ENCODE data around the gene NPHP4.

DNA sequence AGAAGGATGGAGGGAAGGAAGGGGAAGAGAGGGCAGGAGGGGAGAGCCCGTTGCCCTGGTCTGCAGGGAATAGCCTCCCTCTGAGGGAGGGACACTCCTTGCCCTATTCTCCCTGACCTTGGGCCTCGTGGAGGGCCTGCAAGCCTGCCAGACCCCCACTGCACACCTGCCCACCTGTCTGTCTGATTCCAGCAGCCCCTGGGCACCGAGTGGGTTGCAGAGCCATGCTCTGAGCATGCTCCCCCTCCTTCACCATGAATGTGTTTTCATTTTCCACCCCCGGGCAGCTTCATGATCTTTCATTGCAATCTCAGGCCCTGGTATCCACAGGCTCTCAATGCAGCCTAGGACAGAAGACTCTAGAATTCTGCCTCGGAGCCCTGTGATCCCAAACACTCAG, 5.1 kb upstream of the NPHP4 start:
- TF ChIP-seq, protein P1, sequence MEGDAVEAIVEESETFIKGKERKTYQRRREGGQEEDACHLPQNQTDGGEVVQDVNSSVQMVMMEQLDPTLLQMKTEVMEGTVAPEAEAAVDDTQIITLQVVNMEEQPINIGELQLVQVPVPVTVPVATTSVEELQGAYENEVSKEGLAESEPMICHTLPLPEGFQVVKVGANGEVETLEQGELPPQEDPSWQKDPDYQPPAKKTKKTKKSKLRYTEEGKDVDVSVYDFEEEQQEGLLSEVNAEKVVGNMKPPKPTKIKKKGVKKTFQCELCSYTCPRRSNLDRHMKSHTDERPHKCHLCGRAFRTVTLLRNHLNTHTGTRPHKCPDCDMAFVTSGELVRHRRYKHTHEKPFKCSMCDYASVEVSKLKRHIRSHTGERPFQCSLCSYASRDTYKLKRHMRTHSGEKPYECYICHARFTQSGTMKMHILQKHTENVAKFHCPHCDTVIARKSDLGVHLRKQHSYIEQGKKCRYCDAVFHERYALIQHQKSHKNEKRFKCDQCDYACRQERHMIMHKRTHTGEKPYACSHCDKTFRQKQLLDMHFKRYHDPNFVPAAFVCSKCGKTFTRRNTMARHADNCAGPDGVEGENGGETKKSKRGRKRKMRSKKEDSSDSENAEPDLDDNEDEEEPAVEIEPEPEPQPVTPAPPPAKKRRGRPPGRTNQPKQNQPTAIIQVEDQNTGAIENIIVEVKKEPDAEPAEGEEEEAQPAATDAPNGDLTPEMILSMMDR (IDR thresholded peaks at IDR 0.05; ENCODE audit: low read length) = no peak
- no peak for TF ChIP-seq EZH2 (IDR thresholded peaks at IDR 0.05; ENCODE audit: borderline replicate concordance, low read length)

All from OCI-LY1 (cell line).